ENCODE results near the gene PRMT9. TPM values are rescaled to one million over a fixed set of nuclear protein-coding genes. Genes with fewer than 3 reads are reported as not detected.

The PRMT9 gene
- total RNA-seq, 2 donors from 2014 or later: 3.0 to 5.7 TPM

GRCh38 chr4:147682755-147683154, 1.2 kb downstream of the PRMT9 start:
- 47% methylated on average over 3 of the region's 3 CpGs for WGBS, 2 donors
- Histone ChIP-seq H3K4me3 (no peak overlapping the region), H3K27me3 (no peaks in the 10 kb centered on the region), H3K36me3 (replicated peaks in 1 of 2; ENCODE audit: insufficient read depth in 1 of 2, low read depth in 2 of 2) (no peaks in the 10 kb centered on the region), H3K4me1 (peaks cover 13% of the 10 kb centered on the region), H3K27ac (no peak overlapping the region), H3K9me3 (no peaks in the 10 kb centered on the region)
- no peak for DNase-seq
- no peak for ATAC-seq
- intact Hi-C loops (cut with DNase I): no loop called here
- TF ChIP-seq POLR2A (IDR thresholded peaks at IDR 0.05) (no peak), CTCF (IDR thresholded peaks at IDR 0.05) (no peak)

GRCh38 chr4:147678796-147679549, 5.0 kb downstream of the PRMT9 start:
- TF ChIP-seq POLR2A (IDR thresholded peaks at IDR 0.05) (no peak), CTCF (IDR thresholded peaks at IDR 0.05) (no peak)
- H3K4me3 ChIP-seq: no peak overlapping the region
- no peaks in the 10 kb centered on the region for H3K27me3 ChIP-seq
- intact Hi-C loops (cut with DNase I): no loop called here
- 91 to 95% methylated on average over 12 of the region's 12 CpGs for WGBS, 2 donors
- ATAC-seq (no peak), DNase-seq (no peak)
- no peaks in the 10 kb centered on the region for H3K9me3 ChIP-seq
- H3K4me1 ChIP-seq: peaks cover 8% of the 10 kb centered on the region
- H3K36me3 ChIP-seq (replicated peaks in 1 of 2; ENCODE audit: insufficient read depth in 1 of 2, low read depth in 2 of 2): no peaks in the 10 kb centered on the region
- H3K27ac ChIP-seq: no peak overlapping the region

- WGBS, 2 donors: 65 to 67% methylated on average over 5 of the region's 5 CpGs
- Histone ChIP-seq H3K27ac (no peak overlapping the region), H3K36me3 (replicated peaks in 1 of 2; ENCODE audit: insufficient read depth in 1 of 2, low read depth in 2 of 2) (no peaks in the 10 kb centered on the region), H3K9me3 (no peaks in the 10 kb centered on the region), H3K4me1 (peaks cover 8% of the 10 kb centered on the region), H3K27me3 (no peaks in the 10 kb centered on the region), H3K4me3 (no peak overlapping the region)
- no peak for DNase-seq
- ATAC-seq: no peak
- intact Hi-C loops (cut with DNase I): no loop called here
- TF ChIP-seq CTCF (IDR thresholded peaks at IDR 0.05) (no peak), POLR2A (IDR thresholded peaks at IDR 0.05) (no peak)
Measured at GRCh38 chr4:147678106-147678505, 5.9 kb downstream of the PRMT9 start.

GRCh38 chr4:147674496-147674895, 9.5 kb downstream of the PRMT9 start:
- WGBS, 2 donors: 97 to 100% methylated on average over 1 of the region's 1 CpG
- H3K9me3 ChIP-seq: no peaks in the 10 kb centered on the region

More at GRCh38 chr4:147674496-147674895, 9.5 kb downstream of the PRMT9 start:
- Histone ChIP-seq H3K27ac (no peak overlapping the region), H3K4me3 (no peak overlapping the region), H3K4me1 (no peaks in the 10 kb centered on the region), H3K36me3 (replicated peaks in 1 of 2; ENCODE audit: insufficient read depth in 1 of 2, low read depth in 2 of 2) (no peaks in the 10 kb centered on the region), H3K27me3 (no peaks in the 10 kb centered on the region)
- DNase-seq (no peak), ATAC-seq (no peak)
- intact Hi-C loops (cut with DNase I): no loop called here
- no peak for TF ChIP-seq CTCF (IDR thresholded peaks at IDR 0.05)
- no peak for TF ChIP-seq POLR2A (IDR thresholded peaks at IDR 0.05)
